ENCODE measurements around the gene MAN1B1. TPM values are rescaled to one million over a fixed set of nuclear protein-coding genes. Genes with fewer than 3 reads are reported as not detected.
"Not testable (repeated sequence)": the region's sequence is repeated elsewhere in the genome, so short reads cannot be mapped to it uniquely, and the experiment has no call there.

Gene MAN1B1
- total RNA-seq, 1 donor from 2014 or later = 67.6 TPM

GRCh38 chr9:137052998-137053943 is 33.5 kb upstream of the MAN1B1 start:
- no peak for DNase-seq (ENCODE audit: low read depth)

GRCh38 chr9:137053944-137054931 is 32.5 kb upstream of the MAN1B1 start, which contains the start of gene ENTPD2:
TSS of gene ENTPD2 (minus strand) at chr9:137054061. CDS start at chr9:137053997, 64 bp downstream.
- no peak for DNase-seq (ENCODE audit: low read depth)

- no peak for DNase-seq (ENCODE audit: low read depth)
Measured at GRCh38 chr9:137054932-137055384, 31.8 kb upstream of the MAN1B1 start.

- DNase-seq (ENCODE audit: low read depth) = peak; percentile 65
Measured at GRCh38 chr9:137055385-137056364, 31.1 kb upstream of the MAN1B1 start.

GRCh38 chr9:137056739-137057415 is 29.9 kb upstream of the MAN1B1 start:
- DNase-seq (ENCODE audit: low read depth) = no peak

GRCh38 chr9:137057545-137057944 is 29.2 kb upstream of the MAN1B1 start:
- no peak for DNase-seq (ENCODE audit: low read depth)

GRCh38 chr9:137058521-137059234 is 28.1 kb upstream of the MAN1B1 start:
- DNase-seq (ENCODE audit: low read depth) = no peak

- DNase-seq (ENCODE audit: low read depth) = no peak
Measured at GRCh38 chr9:137062384-137062783, 24.4 kb upstream of the MAN1B1 start.

GRCh38 chr9:137062798-137063197 is 24.0 kb upstream of the MAN1B1 start:
- not testable (repeated sequence) for DNase-seq (ENCODE audit: low read depth)

- DNase-seq (ENCODE audit: low read depth) = no peak
Measured at GRCh38 chr9:137063311-137064026, 23.3 kb upstream of the MAN1B1 start.

GRCh38 chr9:137064027-137064879 is 22.5 kb upstream of the MAN1B1 start:
- DNase-seq (ENCODE audit: low read depth) = no peak

- DNase-seq (ENCODE audit: low read depth) = no peak
Measured at GRCh38 chr9:137064880-137065164, 22.0 kb upstream of the MAN1B1 start.

GRCh38 chr9:137065336-137065967 is 21.3 kb upstream of the MAN1B1 start:
- DNase-seq (ENCODE audit: low read depth) = no peak

- DNase-seq (ENCODE audit: low read depth) = no peak
Measured at GRCh38 chr9:137066096-137066861, 20.5 kb upstream of the MAN1B1 start.

GRCh38 chr9:137067860-137068538 is 18.8 kb upstream of the MAN1B1 start:
- DNase-seq (ENCODE audit: low read depth) = peak; percentile 60
